ENCODE measurements around the gene ST6GALNAC2. TPM values are rescaled to one million over a fixed set of nuclear protein-coding genes. Genes with fewer than 3 reads are reported as not detected.

ST6GALNAC2 gene
- total and polyA plus RNA-seq, 10 of the 15 experiments (the other 5 are each of a cell fraction or from before 2014, with no cell fraction given): 0.08 to 0.41 (median 0.23) TPM; not detected in 6

- no peaks in the 10 kb centered on the region; the same call in 1 of the 2 replicates for H4K20me1 ChIP-seq (ENCODE audit: control insufficient read depth, insufficient read depth)
- no peak overlapping the region for H3K27ac ChIP-seq (ENCODE audit: control insufficient read depth, insufficient read depth)
- no peak overlapping the region for H3K4me2 ChIP-seq (ENCODE audit: control insufficient read depth, insufficient read depth)
- H3K9ac ChIP-seq (ENCODE audit: control insufficient read depth, insufficient read depth, low read length): no peak overlapping the region
- no peaks in the 10 kb centered on the region for H3K79me2 ChIP-seq (ENCODE audit: control insufficient read depth, insufficient read depth, low read length)
- H2AFZ ChIP-seq (ENCODE audit: control insufficient read depth, low read depth, low read length): no peak overlapping the region
- peaks cover 6% of the 10 kb centered on the region for H3K4me1 ChIP-seq (ENCODE audit: control insufficient read depth, insufficient read depth, low read length)
- SMC1A ChIA-PET (ENCODE audit: uncharacterized antibody, unreplicated experiment): interaction anchor here (1.2 kb wide), 2 partner anchors 10 to 54 kb away, joined by 4 read pairs; no protein-coding TSS in a partner anchor
- BruUV-seq (replicated peaks): no TSS peak
- FAIRE-seq (no peak), ATAC-seq (no peak), DNase-seq (ENCODE audit: low read depth, low spot score) (no peak)
- POLR2A ChIA-PET: interaction anchor here (1.2 kb wide), 1 partner anchor 10 kb away, joined by 4 read pairs; no protein-coding TSS in a partner anchor
- 96% methylated on average over 7 of the region's 7 CpGs for WGBS (ENCODE audit: insufficient coverage, insufficient replicate concordance, low lambda C conversion rate, missing lambda C conversion rate)
- H3K4me3 ChIP-seq: no peak overlapping the region
- H3K36me3 ChIP-seq (ENCODE audit: control insufficient read depth in 2 of 2, insufficient read depth in 2 of 2, low read length in 1 of 2): peaks cover 0 to 5% of the 10 kb centered on the region in 2 experiments; a peak in 2 of 4 replicates
- RAD21 ChIA-PET (ENCODE audit: unreplicated experiment): no interaction called here
- no peaks in the 10 kb centered on the region for H3K27me3 ChIP-seq (replicated peaks in 1 of 2; ENCODE audit: control insufficient read depth in 2 of 2, insufficient read depth in 2 of 2, low read length in 1 of 2)
- in situ Hi-C loops (cut with MboI): no loop called here
- no peak for TF ChIP-seq ZBTB33 (IDR thresholded peaks at IDR 0.05)
- no peak for TF ChIP-seq PKNOX1 (IDR thresholded peaks at IDR 0.05)
- TF ChIP-seq DPF2 (IDR thresholded peaks at IDR 0.05): no peak
- no peak for TF ChIP-seq MYC (IDR thresholded peaks at IDR 0.05; ENCODE audit: insufficient read depth, insufficient read length, insufficient replicate concordance, low read length, severe bottlenecking)
- no peak for TF ChIP-seq PML (IDR thresholded peaks at IDR 0.05; ENCODE audit: low read length)
- no peak for TF ChIP-seq ZNF24 (IDR thresholded peaks at IDR 0.05)
- TF ChIP-seq NR2F1 (conservative IDR thresholded peaks at IDR 0.05): no peak
- no peak for TF ChIP-seq ESRRA (IDR thresholded peaks at IDR 0.05; ENCODE audit: low read length)
- TF ChIP-seq SP1 (IDR thresholded peaks at IDR 0.05; ENCODE audit: low read depth, low read length): no peak
- no peak for TF ChIP-seq ATF7 (IDR thresholded peaks at IDR 0.05; ENCODE audit: low read depth)
- TF ChIP-seq GABPA (IDR thresholded peaks at IDR 0.05; ENCODE audit: low read depth): no peak
- TF ChIP-seq ZNF384 (IDR thresholded peaks at IDR 0.05; ENCODE audit: borderline replicate concordance, low read depth, low read length): no peak
- no peak for TF ChIP-seq NFXL1 (IDR thresholded peaks at IDR 0.05; ENCODE audit: borderline replicate concordance)
- TF ChIP-seq SRF (IDR thresholded peaks at IDR 0.05; ENCODE audit: low read depth in 2 of 2, low read length in 2 of 2): no peak
- no peak for TF ChIP-seq TCF12 (IDR thresholded peaks at IDR 0.05; ENCODE audit: low read depth, low read length)
- no peak for TF ChIP-seq ZNF622 (IDR thresholded peaks at IDR 0.05)
- no peak for TF ChIP-seq SMARCA5 (IDR thresholded peaks at IDR 0.05)
- TF ChIP-seq ZNF687 (IDR thresholded peaks at IDR 0.05): no peak
- no peak for TF ChIP-seq IKZF2 (IDR thresholded peaks at IDR 0.05)
- CTCF ChIA-PET: no interaction called here
- H3K9me3 ChIP-seq (replicated peaks; ENCODE audit: control insufficient read depth, insufficient read depth, low read length): no peaks in the 10 kb centered on the region
- intact Hi-C loops (cut with micrococcal nuclease; ENCODE audit: unreplicated experiment): no loop called here
These were observed 15.2 kb downstream of the ST6GALNAC2 start for GRCh38 chr17:76570457-76570856.

Data from GM12878 (cell line).